HEK293T (cell line): ENCODE measurements around the gene STARD13.
A peak's percentile ranks its signal among the peaks of the same experiment; 100 is the strongest.

Source experiments
- CTCF ChIA-PET: fragments of 350-600 bp; formaldehyde crosslinking; extraction: SDS; loops from one replicate; lab custom pipeline; 2021; ENCODE audit warnings: antibody characterized with exemption, inconsistent platforms; lab: Yijun Ruan, JAX
- POLR2A ChIA-PET: fragments of 350-600 bp; formaldehyde crosslinking; extraction: SDS; loops from one replicate; lab custom pipeline; 2020; ENCODE audit warnings: antibody characterized with exemption, inconsistent platforms; lab: Yijun Ruan, JAX
- DNase-seq: peaks from one replicate; pipeline ENCODE4 v3.0.0; 2012; ENCODE audit warnings: mixed read lengths; ENCODE audit errors: extremely low spot score
- ARNT ChIP-seq: fragments of 450-650 bp; IDR thresholded peaks from 2 replicates; pipeline ENCODE4 v1.6.1; 2017; ENCODE audit warnings: mild to moderate bottlenecking
- BHLHE40 ChIP-seq: fragments of 450-650 bp; IDR thresholded peaks from 2 replicates; pipeline ENCODE4 v1.6.1; 2016; ENCODE audit warnings: mild to moderate bottlenecking, moderate library complexity, borderline replicate concordance
- CTBP1 ChIP-seq: fragments of 450-650 bp; IDR thresholded peaks from 2 replicates; pipeline ENCODE4 v1.6.1; 2016; ENCODE audit warnings: borderline replicate concordance
- ELF4 ChIP-seq: fragments of 450-650 bp; IDR thresholded peaks from 2 replicates; pipeline ENCODE4 v1.6.1; 2017; ENCODE audit warnings: antibody characterized with exemption
- FOXA1 ChIP-seq: fragments of 450-650 bp; IDR thresholded peaks from 2 replicates; pipeline ENCODE4 v1.6.1; 2016; ENCODE audit warnings: mild to moderate bottlenecking
- FOXK2 ChIP-seq: fragments of 450-650 bp; IDR thresholded peaks from 2 replicates; pipeline ENCODE4 v1.6.1; 2016; ENCODE audit warnings: mild to moderate bottlenecking
- FOXM1 ChIP-seq: fragments of 450-650 bp; IDR thresholded peaks from 2 replicates; pipeline ENCODE4 v1.6.1; 2017; ENCODE audit warnings: mild to moderate bottlenecking, borderline replicate concordance
- HDGF ChIP-seq: fragments of 450-650 bp; IDR thresholded peaks from 2 replicates; pipeline ENCODE4 v1.6.1; 2017; ENCODE audit warnings: antibody characterized with exemption, borderline replicate concordance
- L3MBTL2 ChIP-seq: fragments of 450-650 bp; conservative IDR thresholded peaks from 2 replicates; pipeline ENCODE4 v1.6.1; 2016; ENCODE audit warnings: mild to moderate bottlenecking
- LEF1 ChIP-seq: fragments of 450-650 bp; IDR thresholded peaks from 2 replicates; pipeline ENCODE4 v1.6.1; 2017; ENCODE audit warnings: mild to moderate bottlenecking, borderline replicate concordance
- NFRKB ChIP-seq: fragments of 450-650 bp; IDR thresholded peaks from 2 replicates; pipeline ENCODE4 v1.6.1; 2016; ENCODE audit warnings: mild to moderate bottlenecking, moderate library complexity
- SP1 ChIP-seq: fragments of 450-650 bp; IDR thresholded peaks from 2 replicates; pipeline ENCODE4 v1.6.1; 2017
- SUZ12 ChIP-seq: fragments of 450-650 bp; IDR thresholded peaks from 2 replicates; pipeline ENCODE4 v1.6.1; 2016; ENCODE audit warnings: mild to moderate bottlenecking
- TARDBP ChIP-seq: fragments of 450-650 bp; IDR thresholded peaks from 2 replicates; pipeline ENCODE4 v1.6.1; 2016
- ZNF384 ChIP-seq: fragments of 450-650 bp; IDR thresholded peaks from 2 replicates; pipeline ENCODE4 v1.6.1; 2016
- TF ChIP-seq, protein P1 (sequence below): fragments of 450-650 bp; IDR thresholded peaks from 2 replicates; pipeline ENCODE4 v1.6.1; 2016

The STARD13 gene

DNA sequence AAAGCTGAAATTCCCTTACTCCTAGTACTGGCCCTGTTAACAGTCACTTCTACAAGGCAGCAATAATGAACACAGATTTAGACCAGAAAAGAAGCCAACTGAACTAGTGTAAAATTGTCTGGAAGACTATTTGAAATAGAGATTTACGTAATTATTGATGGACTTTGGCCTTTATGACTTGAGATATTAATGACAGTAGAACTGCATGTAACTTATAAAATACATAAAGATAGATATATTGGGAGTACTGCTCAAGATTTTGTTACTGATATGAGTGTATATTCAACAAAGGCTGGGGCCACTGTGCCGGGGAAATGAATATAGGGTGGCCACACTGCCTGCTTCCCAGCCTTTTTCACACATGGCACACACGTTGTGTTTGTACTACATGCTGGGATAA, 88.8 kb downstream of the STARD13 start:
- DNase-seq, result no peak
- ChIA-PET POLR2A (no interaction called here), CTCF (interaction anchor here (0.9 kb wide), 1 partner anchor 14 kb away, joined by 5 read pairs; no protein-coding TSS in a partner anchor)
- TF ChIP-seq, protein P1, sequence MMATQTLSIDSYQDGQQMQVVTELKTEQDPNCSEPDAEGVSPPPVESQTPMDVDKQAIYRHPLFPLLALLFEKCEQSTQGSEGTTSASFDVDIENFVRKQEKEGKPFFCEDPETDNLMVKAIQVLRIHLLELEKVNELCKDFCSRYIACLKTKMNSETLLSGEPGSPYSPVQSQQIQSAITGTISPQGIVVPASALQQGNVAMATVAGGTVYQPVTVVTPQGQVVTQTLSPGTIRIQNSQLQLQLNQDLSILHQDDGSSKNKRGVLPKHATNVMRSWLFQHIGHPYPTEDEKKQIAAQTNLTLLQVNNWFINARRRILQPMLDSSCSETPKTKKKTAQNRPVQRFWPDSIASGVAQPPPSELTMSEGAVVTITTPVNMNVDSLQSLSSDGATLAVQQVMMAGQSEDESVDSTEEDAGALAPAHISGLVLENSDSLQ, result no peak

DNA sequence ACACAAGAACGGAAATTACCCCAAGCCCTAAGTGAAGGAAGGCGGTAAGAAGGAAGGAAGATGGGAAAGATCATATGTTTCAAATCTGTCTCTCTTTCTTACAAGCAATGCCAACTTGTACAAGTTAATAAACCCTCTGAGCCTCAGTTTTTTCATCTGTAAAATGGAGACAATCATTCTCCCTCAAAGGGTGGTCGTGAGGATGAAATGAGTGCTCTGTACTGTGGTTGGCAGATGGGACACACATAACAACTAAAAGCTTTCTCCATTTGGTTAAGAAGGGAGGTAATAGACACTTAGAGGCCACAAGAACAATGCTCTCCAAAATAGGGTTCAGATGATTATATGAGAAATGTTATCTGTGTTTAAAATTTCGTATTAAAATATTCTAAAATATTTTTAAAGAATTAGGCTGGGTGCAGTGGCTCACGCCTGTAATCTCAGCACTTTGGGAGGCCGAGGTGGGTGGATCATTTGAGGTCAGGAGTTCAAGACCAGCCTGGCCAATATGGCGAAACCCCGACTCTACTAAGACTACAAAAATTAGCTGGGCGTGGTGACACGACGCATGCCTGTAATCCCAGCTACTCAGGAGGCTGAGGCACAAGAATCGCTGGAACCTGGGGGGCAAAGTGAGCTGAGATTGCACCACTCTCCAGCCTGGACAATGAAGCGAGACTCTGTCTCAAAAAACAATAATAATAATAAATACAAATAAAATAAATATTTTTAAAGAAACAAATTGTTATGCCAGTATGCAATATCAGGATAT, 89.7 kb downstream of the STARD13 start:
- ChIA-PET CTCF (interaction anchor here (0.9 kb wide), 1 partner anchor 15 kb away, joined by 5 read pairs; no protein-coding TSS in a partner anchor), POLR2A (no interaction called here)
- TF ChIP-seq HDGF, result no peak
- TF ChIP-seq TARDBP, result no peak
- TF ChIP-seq SUZ12, result no peak
- TF ChIP-seq FOXK2, result no peak
- no peak for TF ChIP-seq FOXA1
- no peak for TF ChIP-seq ZNF384
- no peak for TF ChIP-seq NFRKB
- no peak for TF ChIP-seq FOXM1
- no peak for TF ChIP-seq ELF4
- TF ChIP-seq CTBP1, result no peak
- no peak for TF ChIP-seq BHLHE40
- no peak for TF ChIP-seq SP1
- no peak for TF ChIP-seq ARNT
- TF ChIP-seq LEF1, result no peak

GRCh38 chr13:33194820-33195692, 90.5 kb downstream of the STARD13 start:
- TF ChIP-seq ARNT (no peak), FOXA1 (no peak), LEF1 (no peak), ELF4 (no peak), FOXK2 (no peak), HDGF (no peak), ZNF384 (no peak), L3MBTL2 (no peak)
- TF ChIP-seq, protein P1, result no peak
- peak; percentile 43 for DNase-seq
- ChIA-PET CTCF (no interaction called here), POLR2A (no interaction called here)

More for the DNA sequence above, 89.7 kb downstream of the STARD13 start:
- no peak for DNase-seq

DNA sequence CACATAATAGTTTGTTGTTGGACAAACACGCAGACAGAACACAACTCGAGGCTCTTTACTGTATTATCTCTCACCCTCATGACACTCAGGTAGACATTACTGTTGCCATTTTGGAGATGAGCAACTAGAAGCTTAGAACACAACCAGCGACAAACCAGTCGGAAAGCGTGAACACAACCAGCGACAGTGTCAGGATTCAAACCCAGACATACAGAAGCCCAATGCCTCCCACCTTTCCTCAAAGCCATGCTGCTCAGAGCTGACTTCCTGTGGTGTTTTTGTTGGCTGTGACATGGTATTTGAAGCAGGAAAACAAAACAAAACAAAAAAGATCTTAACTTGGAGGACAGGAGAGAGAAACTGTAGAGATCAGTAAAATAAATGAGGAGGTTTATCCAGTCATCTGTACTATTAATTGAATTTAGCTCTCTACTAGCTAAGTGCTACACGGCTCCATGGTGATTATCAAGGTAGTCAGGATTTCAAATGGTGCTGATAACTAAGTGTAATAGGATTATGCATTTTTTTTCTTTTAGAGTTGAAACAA, 92.1 kb downstream of the STARD13 start:
- no peak for DNase-seq
- ChIA-PET CTCF (no interaction called here), POLR2A (no interaction called here)
- TF ChIP-seq SP1 (no peak), TARDBP (no peak), SUZ12 (no peak), FOXK2 (no peak), FOXM1 (no peak), BHLHE40 (no peak), ELF4 (no peak), NFRKB (no peak), CTBP1 (no peak), LEF1 (no peak)
- TF ChIP-seq, protein P1, result no peak

DNA sequence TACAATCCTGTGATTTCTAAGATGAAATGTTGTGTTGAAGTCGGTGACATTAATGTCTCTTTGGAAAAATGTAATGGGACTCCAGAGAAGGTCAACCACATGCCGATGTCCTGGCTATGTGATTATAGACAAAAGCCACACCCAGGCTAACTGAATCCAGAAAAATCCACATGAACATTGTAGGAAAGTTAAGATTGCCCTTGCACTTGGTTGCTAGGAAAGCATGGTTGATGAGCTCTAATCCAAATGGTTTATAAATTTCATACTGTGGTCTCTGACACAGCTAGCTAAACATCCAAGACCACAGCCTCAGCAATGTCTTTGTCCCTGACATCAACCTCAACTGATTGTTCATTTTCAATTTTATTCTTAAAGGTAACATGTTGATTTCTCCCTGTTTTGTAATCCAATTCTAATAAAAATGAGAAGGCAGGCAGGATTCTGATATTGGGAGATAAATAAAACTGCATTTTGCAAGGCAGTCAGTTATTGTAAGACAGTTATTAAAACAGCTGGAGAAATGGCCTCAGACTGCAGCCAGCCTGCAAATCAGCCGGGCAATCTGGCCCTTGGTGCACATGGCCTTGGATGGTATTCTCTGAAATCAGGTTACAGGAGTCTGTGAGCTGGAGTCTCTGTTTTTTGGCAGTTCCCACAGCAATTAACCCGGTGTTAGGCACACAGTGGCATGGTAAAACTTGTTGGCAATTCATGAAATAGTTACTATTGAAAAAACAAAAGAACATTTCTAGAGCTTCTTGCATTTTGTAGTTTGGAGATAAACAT, 93.9 kb downstream of the STARD13 start:
- ChIA-PET POLR2A (no interaction called here), CTCF (no interaction called here)
- DNase-seq, result no peak
- TF ChIP-seq SUZ12, result no peak
- no peak for TF ChIP-seq LEF1
- TF ChIP-seq, protein P1, result no peak
- no peak for TF ChIP-seq FOXA1
- TF ChIP-seq FOXM1, result no peak
- no peak for TF ChIP-seq ZNF384
- no peak for TF ChIP-seq SP1
- no peak for TF ChIP-seq CTBP1
- TF ChIP-seq FOXK2, result no peak
- no peak for TF ChIP-seq ARNT
- no peak for TF ChIP-seq BHLHE40
- no peak for TF ChIP-seq L3MBTL2
- TF ChIP-seq NFRKB, result no peak
